Loucy (cell line): Measurements from ENCODE around the gene ASS1.
"Not testable (repeated sequence)": the region's sequence is repeated elsewhere in the genome, so short reads cannot be mapped to it uniquely, and the experiment has no call there.

ENCODE experiments used
- H2AFZ ChIP-seq: fragments of 200-600 bp; sonication (generic); 2 replicates; pipeline ENCODE4 v1.6.0; 2016; ENCODE audit warnings: antibody characterized with exemption, mild to moderate bottlenecking, low read length, moderate library complexity
- H3F3A ChIP-seq: fragments of 200-600 bp; 2 replicates; pipeline ENCODE4 v1.6.0; 2016; ENCODE audit warnings: antibody characterized with exemption, low read depth, mild to moderate bottlenecking
- H3K27me3 ChIP-seq: fragments of 200-600 bp; sonication (generic); 2 replicates; pipeline ENCODE4 v1.6.1; 2014; ENCODE audit warnings: low read length, mild to moderate bottlenecking; ENCODE audit not compliant: insufficient read depth, poor library complexity, severe bottlenecking
- H3K36me3 ChIP-seq: fragments of 200-600 bp; sonication (generic); 2 replicates; pipeline ENCODE4 v1.6.1; 2016; ENCODE audit warnings: low read length; ENCODE audit not compliant: insufficient read depth
- H3K4me1 ChIP-seq: fragments of 200-600 bp; sonication (generic); 2 replicates; pipeline ENCODE4 v1.5.1; 2014; ENCODE audit warnings: low read length, mild to moderate bottlenecking; ENCODE audit not compliant: insufficient read depth, poor library complexity, severe bottlenecking
- H3K4me2 ChIP-seq: fragments of 200-600 bp; sonication (generic); 2 replicates; pipeline ENCODE4 v1.6.0; 2014; ENCODE audit warnings: antibody characterized with exemption, low read length, low read depth, mild to moderate bottlenecking; ENCODE audit not compliant: poor library complexity, severe bottlenecking
- H3K4me3 ChIP-seq: fragments of 200-600 bp; sonication (generic); 2 replicates; pipeline ENCODE4 v1.5.1; 2014; ENCODE audit warnings: low read length, mild to moderate bottlenecking, mixed read lengths; ENCODE audit not compliant: poor library complexity, severe bottlenecking
- H3K79me2 ChIP-seq: fragments of 200-600 bp; sonication (generic); 2 replicates; pipeline ENCODE4 v1.6.1; 2014; ENCODE audit warnings: low read length; ENCODE audit not compliant: insufficient read depth
- H3K9ac ChIP-seq: fragments of 200-600 bp; sonication (generic); 2 replicates; pipeline ENCODE4 v1.6.0; 2014; ENCODE audit warnings: mild to moderate bottlenecking, low read depth, low read length, moderate library complexity; ENCODE audit not compliant: poor library complexity, severe bottlenecking
- H3K9me2 ChIP-seq: fragments of 200-600 bp; sonication (generic); replicated peaks from 2 replicates; pipeline ENCODE4 v1.6.1; 2016; ENCODE audit warnings: low read depth, low read length, mixed read lengths
- H3K9me3 ChIP-seq: fragments of 200-600 bp; sonication (generic); 2 replicates; pipeline ENCODE4 v1.6.1; 2014; ENCODE audit warnings: mild to moderate bottlenecking, antibody characterized with exemption, low read length, low read depth; ENCODE audit not compliant: insufficient read depth
- H4K20me1 ChIP-seq: fragments of 200-600 bp; sonication (generic); 2 replicates; pipeline ENCODE4 v1.6.0; 2014; ENCODE audit warnings: antibody characterized with exemption, low read length, mild to moderate bottlenecking; ENCODE audit not compliant: insufficient read depth, poor library complexity, severe bottlenecking
- EZH2phosphoT487 ChIP-seq: fragments of 200-600 bp; IDR thresholded peaks from 2 replicates; pipeline ENCODE4 v1.6.1; 2018; ENCODE audit warnings: antibody characterized with exemption, mild to moderate bottlenecking, moderate library complexity, borderline replicate concordance
- TF ChIP-seq, protein P1 (sequence below): fragments of 200-600 bp; sonication (generic); conservative IDR thresholded peaks from 2 replicates; pipeline ENCODE4 v1.5.1; 2014; ENCODE audit warnings: mild to moderate bottlenecking, antibody characterized with exemption, low read length

The ASS1 gene

DNA sequence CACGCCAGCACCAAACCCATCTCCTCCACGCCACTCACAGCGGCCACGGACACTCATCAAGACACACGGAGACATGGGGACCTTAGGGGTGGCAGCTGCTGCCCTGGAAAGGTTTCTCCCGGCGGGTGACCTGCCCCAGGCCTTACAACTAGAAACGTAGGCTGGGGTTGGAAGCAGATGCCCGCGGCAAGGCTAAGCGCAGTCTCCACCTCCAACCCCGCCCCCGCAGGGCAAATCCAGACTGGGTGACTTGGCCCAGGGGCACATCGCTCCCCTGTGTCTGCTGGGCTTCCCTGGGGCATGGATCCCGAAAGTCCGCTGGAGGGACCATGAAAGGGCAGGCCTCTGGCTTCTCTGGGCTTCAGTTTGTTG is 12.0 kb upstream of the ASS1 start:
- H3K36me3 ChIP-seq, result no peaks in the 10 kb centered on the region
- no peaks in the 10 kb centered on the region for H3K79me2 ChIP-seq
- H4K20me1 ChIP-seq, result no peaks in the 10 kb centered on the region
- no peak overlapping the region for H3K4me2 ChIP-seq
- H3K27me3 ChIP-seq, result no peaks in the 10 kb centered on the region
- H2AFZ ChIP-seq, result no peak overlapping the region
- no peaks in the 10 kb centered on the region for H3F3A ChIP-seq
- no peaks in the 10 kb centered on the region for H3K9me2 ChIP-seq
- no peak for TF ChIP-seq EZH2phosphoT487
- TF ChIP-seq, protein P1, sequence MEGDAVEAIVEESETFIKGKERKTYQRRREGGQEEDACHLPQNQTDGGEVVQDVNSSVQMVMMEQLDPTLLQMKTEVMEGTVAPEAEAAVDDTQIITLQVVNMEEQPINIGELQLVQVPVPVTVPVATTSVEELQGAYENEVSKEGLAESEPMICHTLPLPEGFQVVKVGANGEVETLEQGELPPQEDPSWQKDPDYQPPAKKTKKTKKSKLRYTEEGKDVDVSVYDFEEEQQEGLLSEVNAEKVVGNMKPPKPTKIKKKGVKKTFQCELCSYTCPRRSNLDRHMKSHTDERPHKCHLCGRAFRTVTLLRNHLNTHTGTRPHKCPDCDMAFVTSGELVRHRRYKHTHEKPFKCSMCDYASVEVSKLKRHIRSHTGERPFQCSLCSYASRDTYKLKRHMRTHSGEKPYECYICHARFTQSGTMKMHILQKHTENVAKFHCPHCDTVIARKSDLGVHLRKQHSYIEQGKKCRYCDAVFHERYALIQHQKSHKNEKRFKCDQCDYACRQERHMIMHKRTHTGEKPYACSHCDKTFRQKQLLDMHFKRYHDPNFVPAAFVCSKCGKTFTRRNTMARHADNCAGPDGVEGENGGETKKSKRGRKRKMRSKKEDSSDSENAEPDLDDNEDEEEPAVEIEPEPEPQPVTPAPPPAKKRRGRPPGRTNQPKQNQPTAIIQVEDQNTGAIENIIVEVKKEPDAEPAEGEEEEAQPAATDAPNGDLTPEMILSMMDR, result no peak
- no peak overlapping the region for H3K9ac ChIP-seq
- no peak overlapping the region for H3K4me3 ChIP-seq
- H3K9me3 ChIP-seq, result no peaks in the 10 kb centered on the region
- no peaks in the 10 kb centered on the region for H3K4me1 ChIP-seq

GRCh38 chr9:130433168-130433946 is 11.4 kb upstream of the ASS1 start:
- Histone ChIP-seq H2AFZ (no peak overlapping the region), H3K4me3 (no peak overlapping the region), H4K20me1 (no peaks in the 10 kb centered on the region), H3F3A (no peaks in the 10 kb centered on the region), H3K4me2 (no peak overlapping the region), H3K9me2 (no peaks in the 10 kb centered on the region), H3K9me3 (no peaks in the 10 kb centered on the region), H3K4me1 (no peaks in the 10 kb centered on the region), H3K27me3 (no peaks in the 10 kb centered on the region), H3K9ac (no peak overlapping the region), H3K79me2 (no peaks in the 10 kb centered on the region), H3K36me3 (no peaks in the 10 kb centered on the region)
- TF ChIP-seq, protein P1, result no peak
- TF ChIP-seq EZH2phosphoT487, result no peak

GRCh38 chr9:130433947-130434262 is 10.9 kb upstream of the ASS1 start:
- Histone ChIP-seq H3K4me2 (no peak overlapping the region), H3K36me3 (no peaks in the 10 kb centered on the region), H3K27me3 (no peaks in the 10 kb centered on the region), H3F3A (no peaks in the 10 kb centered on the region), H3K4me1 (no peaks in the 10 kb centered on the region), H3K9me2 (no peaks in the 10 kb centered on the region), H3K9me3 (no peaks in the 10 kb centered on the region), H4K20me1 (no peaks in the 10 kb centered on the region), H3K9ac (no peak overlapping the region), H3K79me2 (no peaks in the 10 kb centered on the region), H2AFZ (no peak overlapping the region), H3K4me3 (no peak overlapping the region)
- TF ChIP-seq, protein P1, result no peak
- no peak for TF ChIP-seq EZH2phosphoT487

GRCh38 chr9:130434656-130435055 is 10.1 kb upstream of the ASS1 start:
- H3K9ac ChIP-seq, H3K9me3 ChIP-seq, H3K9me2 ChIP-seq, H3K27me3 ChIP-seq, H3K36me3 ChIP-seq, H3K79me2 ChIP-seq, H3K4me3 ChIP-seq, H2AFZ ChIP-seq, H4K20me1 ChIP-seq, H3F3A ChIP-seq, H3K4me2 ChIP-seq, H3K4me1 ChIP-seq: not testable (repeated sequence)
